GM12878 (cell line): ENCODE results near the gene MT1G.

Source experiments
- EZH2 ChIP-seq: IDR thresholded peaks from 2 replicates; pipeline ENCODE4 v1.6.1; 2012; ENCODE audit warnings: low read depth, mild to moderate bottlenecking, control low read depth, inconsistent platforms, low read length, borderline replicate concordance; ENCODE audit not compliant: control insufficient read depth
- FOS ChIP-seq: IDR thresholded peaks from 3 replicates; pipeline ENCODE4 v1.6.1; 2011; ENCODE audit warnings: borderline replicate concordance; ENCODE audit not compliant: insufficient read length; ENCODE audit errors: extremely low read depth
- JUNB ChIP-seq: IDR thresholded peaks from 2 replicates; pipeline ENCODE4 v1.6.1; 2016; ENCODE audit warnings: antibody characterized with exemption, mild to moderate bottlenecking
- POLR2AphosphoS5 ChIP-seq: IDR thresholded peaks from 2 replicates; pipeline ENCODE4 v1.6.1; 2011; ENCODE audit warnings: mild to moderate bottlenecking, low read length, inconsistent platforms
- ZNF217 ChIP-seq: fragments of 450-650 bp; IDR thresholded peaks from 2 replicates; pipeline ENCODE4 v1.6.1; 2017; ENCODE audit warnings: antibody characterized with exemption, mild to moderate bottlenecking
- ZZZ3 ChIP-seq: IDR thresholded peaks from 2 replicates; pipeline ENCODE4 v1.6.1; 2011; ENCODE audit warnings: low read depth; ENCODE audit not compliant: control insufficient read depth, insufficient read length
- TF ChIP-seq, protein P1 (sequence below): IDR thresholded peaks from 2 replicates; pipeline ENCODE4 v1.6.1; 2012; ENCODE audit warnings: low read length, inconsistent platforms
- TF ChIP-seq, protein P2 (sequence below), 3 experiments: IDR thresholded peaks in 2 of 3; conservative IDR thresholded peaks in 1 of 3; 2 replicates each; pipeline ENCODE4 v1.5.1; 2011; ENCODE audit warnings: low read depth in 3 of 3, low read length in 3 of 3, mild to moderate bottlenecking in 3 of 3, control low read depth in 2 of 3, moderate library complexity in 2 of 3, inconsistent platforms in 1 of 3, mixed read lengths in 1 of 3; ENCODE audit not compliant: control insufficient read depth in 2 of 3, insufficient read depth in 1 of 3; ENCODE audit errors: extremely low read depth in 1 of 3
- TF ChIP-seq, protein P3 (sequence below): fragments of 450-650 bp; IDR thresholded peaks from 2 replicates; pipeline ENCODE4 v1.6.1; 2017; ENCODE audit warnings: mild to moderate bottlenecking, low read depth, inconsistent platforms; ENCODE audit not compliant: poor library complexity, severe bottlenecking
- TF ChIP-seq, protein P4 (sequence below): IDR thresholded peaks from 2 replicates; pipeline ENCODE4 v1.6.1; 2012; ENCODE audit warnings: low read depth, low read length, improper control_type of control experiment
- TF ChIP-seq, protein P5 (sequence below): IDR thresholded peaks from 2 replicates; pipeline ENCODE4 v1.6.1; 2011; ENCODE audit warnings: mild to moderate bottlenecking, low read depth, low read length, moderate library complexity; ENCODE audit not compliant: insufficient replicate concordance
- TF ChIP-seq, protein P6 (sequence below): fragments of 450-650 bp; IDR thresholded peaks from 2 replicates; pipeline ENCODE4 v1.6.1; 2017; ENCODE audit warnings: low read depth, mild to moderate bottlenecking, moderate library complexity
- TF ChIP-seq, protein P7 (sequence below): fragments of 450-650 bp; IDR thresholded peaks from 2 replicates; pipeline ENCODE4 v1.6.1; 2016; ENCODE audit warnings: mild to moderate bottlenecking, moderate library complexity, borderline replicate concordance

DNA sequence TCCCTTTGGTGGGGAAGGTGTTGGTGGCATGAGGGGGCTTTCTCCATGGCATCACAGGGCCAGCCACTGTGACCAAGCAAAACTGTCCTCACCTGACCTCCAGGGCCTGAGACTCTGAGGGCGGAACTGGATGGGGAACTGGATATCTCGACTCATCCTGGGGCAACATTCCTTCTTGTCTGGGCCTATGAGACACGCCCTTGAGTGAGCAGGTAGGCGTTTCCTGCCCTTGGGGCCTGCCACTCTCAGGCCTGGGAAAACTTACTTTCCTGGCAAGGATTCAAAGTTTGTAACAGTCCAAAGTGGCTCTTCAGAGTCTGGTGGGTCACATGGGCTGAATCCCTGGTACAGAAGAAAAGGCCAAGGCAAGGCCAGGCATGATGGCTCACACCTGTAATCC, 24.0 kb upstream of the MT1G start:
- no peak for TF ChIP-seq EZH2
- TF ChIP-seq, protein P1, sequence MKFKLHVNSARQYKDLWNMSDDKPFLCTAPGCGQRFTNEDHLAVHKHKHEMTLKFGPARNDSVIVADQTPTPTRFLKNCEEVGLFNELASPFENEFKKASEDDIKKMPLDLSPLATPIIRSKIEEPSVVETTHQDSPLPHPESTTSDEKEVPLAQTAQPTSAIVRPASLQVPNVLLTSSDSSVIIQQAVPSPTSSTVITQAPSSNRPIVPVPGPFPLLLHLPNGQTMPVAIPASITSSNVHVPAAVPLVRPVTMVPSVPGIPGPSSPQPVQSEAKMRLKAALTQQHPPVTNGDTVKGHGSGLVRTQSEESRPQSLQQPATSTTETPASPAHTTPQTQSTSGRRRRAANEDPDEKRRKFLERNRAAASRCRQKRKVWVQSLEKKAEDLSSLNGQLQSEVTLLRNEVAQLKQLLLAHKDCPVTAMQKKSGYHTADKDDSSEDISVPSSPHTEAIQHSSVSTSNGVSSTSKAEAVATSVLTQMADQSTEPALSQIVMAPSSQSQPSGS = no peak
- no peak for TF ChIP-seq FOS
- TF ChIP-seq, protein P2, sequence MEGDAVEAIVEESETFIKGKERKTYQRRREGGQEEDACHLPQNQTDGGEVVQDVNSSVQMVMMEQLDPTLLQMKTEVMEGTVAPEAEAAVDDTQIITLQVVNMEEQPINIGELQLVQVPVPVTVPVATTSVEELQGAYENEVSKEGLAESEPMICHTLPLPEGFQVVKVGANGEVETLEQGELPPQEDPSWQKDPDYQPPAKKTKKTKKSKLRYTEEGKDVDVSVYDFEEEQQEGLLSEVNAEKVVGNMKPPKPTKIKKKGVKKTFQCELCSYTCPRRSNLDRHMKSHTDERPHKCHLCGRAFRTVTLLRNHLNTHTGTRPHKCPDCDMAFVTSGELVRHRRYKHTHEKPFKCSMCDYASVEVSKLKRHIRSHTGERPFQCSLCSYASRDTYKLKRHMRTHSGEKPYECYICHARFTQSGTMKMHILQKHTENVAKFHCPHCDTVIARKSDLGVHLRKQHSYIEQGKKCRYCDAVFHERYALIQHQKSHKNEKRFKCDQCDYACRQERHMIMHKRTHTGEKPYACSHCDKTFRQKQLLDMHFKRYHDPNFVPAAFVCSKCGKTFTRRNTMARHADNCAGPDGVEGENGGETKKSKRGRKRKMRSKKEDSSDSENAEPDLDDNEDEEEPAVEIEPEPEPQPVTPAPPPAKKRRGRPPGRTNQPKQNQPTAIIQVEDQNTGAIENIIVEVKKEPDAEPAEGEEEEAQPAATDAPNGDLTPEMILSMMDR (IDR thresholded peaks at IDR 0.05 in 2 of 3, conservative IDR thresholded peaks at IDR 0.05 in 1 of 3; ENCODE audit: control insufficient read depth in 2 of 3, extremely low read depth in 1 of 3, insufficient read depth in 1 of 3, low read depth in 3 of 3, low read length in 3 of 3) = no peak
- TF ChIP-seq, protein P3, sequence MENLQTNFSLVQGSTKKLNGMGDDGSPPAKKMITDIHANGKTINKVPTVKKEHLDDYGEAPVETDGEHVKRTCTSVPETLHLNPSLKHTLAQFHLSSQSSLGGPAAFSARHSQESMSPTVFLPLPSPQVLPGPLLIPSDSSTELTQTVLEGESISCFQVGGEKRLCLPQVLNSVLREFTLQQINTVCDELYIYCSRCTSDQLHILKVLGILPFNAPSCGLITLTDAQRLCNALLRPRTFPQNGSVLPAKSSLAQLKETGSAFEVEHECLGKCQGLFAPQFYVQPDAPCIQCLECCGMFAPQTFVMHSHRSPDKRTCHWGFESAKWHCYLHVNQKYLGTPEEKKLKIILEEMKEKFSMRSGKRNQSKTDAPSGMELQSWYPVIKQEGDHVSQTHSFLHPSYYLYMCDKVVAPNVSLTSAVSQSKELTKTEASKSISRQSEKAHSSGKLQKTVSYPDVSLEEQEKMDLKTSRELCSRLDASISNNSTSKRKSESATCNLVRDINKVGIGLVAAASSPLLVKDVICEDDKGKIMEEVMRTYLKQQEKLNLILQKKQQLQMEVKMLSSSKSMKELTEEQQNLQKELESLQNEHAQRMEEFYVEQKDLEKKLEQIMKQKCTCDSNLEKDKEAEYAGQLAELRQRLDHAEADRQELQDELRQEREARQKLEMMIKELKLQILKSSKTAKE = no peak
- no peak for TF ChIP-seq POLR2AphosphoS5
- TF ChIP-seq, protein P4, sequence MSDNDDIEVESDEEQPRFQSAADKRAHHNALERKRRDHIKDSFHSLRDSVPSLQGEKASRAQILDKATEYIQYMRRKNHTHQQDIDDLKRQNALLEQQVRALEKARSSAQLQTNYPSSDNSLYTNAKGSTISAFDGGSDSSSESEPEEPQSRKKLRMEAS = no peak
- no peak for TF ChIP-seq ZNF217
- TF ChIP-seq, protein P5, sequence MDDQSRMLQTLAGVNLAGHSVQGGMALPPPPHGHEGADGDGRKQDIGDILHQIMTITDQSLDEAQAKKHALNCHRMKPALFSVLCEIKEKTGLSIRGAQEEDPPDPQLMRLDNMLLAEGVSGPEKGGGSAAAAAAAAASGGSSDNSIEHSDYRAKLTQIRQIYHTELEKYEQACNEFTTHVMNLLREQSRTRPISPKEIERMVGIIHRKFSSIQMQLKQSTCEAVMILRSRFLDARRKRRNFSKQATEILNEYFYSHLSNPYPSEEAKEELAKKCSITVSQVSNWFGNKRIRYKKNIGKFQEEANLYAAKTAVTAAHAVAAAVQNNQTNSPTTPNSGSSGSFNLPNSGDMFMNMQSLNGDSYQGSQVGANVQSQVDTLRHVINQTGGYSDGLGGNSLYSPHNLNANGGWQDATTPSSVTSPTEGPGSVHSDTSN = no peak
- no peak for TF ChIP-seq ZZZ3
- no peak for TF ChIP-seq JUNB
- TF ChIP-seq, protein P6, sequence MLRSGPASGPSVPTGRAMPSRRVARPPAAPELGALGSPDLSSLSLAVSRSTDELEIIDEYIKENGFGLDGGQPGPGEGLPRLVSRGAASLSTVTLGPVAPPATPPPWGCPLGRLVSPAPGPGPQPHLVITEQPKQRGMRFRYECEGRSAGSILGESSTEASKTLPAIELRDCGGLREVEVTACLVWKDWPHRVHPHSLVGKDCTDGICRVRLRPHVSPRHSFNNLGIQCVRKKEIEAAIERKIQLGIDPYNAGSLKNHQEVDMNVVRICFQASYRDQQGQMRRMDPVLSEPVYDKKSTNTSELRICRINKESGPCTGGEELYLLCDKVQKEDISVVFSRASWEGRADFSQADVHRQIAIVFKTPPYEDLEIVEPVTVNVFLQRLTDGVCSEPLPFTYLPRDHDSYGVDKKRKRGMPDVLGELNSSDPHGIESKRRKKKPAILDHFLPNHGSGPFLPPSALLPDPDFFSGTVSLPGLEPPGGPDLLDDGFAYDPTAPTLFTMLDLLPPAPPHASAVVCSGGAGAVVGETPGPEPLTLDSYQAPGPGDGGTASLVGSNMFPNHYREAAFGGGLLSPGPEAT = no peak
- TF ChIP-seq, protein P7, sequence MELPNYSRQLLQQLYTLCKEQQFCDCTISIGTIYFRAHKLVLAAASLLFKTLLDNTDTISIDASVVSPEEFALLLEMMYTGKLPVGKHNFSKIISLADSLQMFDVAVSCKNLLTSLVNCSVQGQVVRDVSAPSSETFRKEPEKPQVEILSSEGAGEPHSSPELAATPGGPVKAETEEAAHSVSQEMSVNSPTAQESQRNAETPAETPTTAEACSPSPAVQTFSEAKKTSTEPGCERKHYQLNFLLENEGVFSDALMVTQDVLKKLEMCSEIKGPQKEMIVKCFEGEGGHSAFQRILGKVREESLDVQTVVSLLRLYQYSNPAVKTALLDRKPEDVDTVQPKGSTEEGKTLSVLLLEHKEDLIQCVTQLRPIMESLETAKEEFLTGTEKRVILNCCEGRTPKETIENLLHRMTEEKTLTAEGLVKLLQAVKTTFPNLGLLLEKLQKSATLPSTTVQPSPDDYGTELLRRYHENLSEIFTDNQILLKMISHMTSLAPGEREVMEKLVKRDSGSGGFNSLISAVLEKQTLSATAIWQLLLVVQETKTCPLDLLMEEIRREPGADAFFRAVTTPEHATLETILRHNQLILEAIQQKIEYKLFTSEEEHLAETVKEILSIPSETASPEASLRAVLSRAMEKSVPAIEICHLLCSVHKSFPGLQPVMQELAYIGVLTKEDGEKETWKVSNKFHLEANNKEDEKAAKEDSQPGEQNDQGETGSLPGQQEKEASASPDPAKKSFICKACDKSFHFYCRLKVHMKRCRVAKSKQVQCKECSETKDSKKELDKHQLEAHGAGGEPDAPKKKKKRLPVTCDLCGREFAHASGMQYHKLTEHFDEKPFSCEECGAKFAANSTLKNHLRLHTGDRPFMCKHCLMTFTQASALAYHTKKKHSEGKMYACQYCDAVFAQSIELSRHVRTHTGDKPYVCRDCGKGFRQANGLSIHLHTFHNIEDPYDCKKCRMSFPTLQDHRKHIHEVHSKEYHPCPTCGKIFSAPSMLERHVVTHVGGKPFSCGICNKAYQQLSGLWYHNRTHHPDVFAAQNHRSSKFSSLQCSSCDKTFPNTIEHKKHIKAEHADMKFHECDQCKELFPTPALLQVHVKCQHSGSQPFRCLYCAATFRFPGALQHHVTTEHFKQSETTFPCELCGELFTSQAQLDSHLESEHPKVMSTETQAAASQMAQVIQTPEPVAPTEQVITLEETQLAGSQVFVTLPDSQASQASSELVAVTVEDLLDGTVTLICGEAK = no peak
